ENCODE data around the gene HNMT.
"Not testable (repeated sequence)": the region's sequence is repeated elsewhere in the genome, so short reads cannot be mapped to it uniquely, and the experiment has no call there.

HNMT gene

GRCh38 chr2:138032334-138032733, 68.1 kb downstream of the HNMT start:
- FAIRE-seq: no peak

DNA sequence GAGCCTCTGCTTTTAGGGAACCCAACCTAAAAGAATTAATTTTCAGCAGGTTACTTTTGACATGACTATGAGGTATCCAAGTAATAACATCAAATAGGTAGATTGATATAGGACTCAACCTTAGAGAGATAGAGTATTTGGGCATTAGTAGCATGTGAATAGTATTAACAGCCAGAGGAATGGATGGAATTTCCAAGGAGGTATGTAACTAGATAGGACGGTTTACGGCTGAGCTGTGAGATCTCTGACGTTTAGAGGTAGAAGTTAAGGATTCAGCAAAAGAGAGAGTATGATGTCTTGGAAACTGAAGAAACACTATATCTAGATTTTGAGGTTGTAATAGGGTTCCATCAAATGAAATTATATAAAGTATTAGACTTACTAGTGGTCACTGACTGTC, 70.3 kb downstream of the HNMT start:
- FAIRE-seq: no peak
- no peak for DNase-seq (ENCODE audit: extremely low spot score, insufficient read length, low read depth)

More at GRCh38 chr2:138032334-138032733, 68.1 kb downstream of the HNMT start:
- DNase-seq (ENCODE audit: extremely low spot score, insufficient read length, low read depth): no peak

DNA sequence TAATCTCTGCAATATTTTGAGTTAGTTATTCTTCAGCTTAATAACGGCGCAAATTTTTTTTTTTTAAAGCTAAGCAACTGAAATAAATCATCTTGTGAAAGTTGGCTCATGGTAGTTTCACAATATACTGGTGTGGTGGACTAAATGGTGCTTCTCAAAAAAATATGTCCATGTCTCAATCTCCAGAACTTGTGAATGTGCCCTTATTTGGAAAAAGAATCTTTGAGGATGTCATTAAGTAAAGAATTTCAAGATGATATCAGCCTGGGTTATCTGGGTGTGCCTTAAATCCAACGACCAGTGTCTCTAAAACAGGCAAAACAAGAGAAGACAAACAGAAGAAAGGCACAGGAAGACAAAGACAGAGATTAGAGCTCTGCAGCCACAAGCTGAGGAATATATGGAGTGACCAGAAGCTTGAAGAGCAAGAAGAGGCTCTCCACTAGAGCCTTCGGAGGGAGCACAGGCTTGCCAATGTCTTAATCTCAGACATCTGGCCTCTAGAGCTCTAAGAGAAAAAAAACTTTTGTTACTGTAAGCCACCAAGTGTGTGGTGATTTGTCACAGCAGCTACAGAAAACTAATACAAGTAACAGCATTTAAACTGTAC, 71.4 kb downstream of the HNMT start:
- no peak for DNase-seq (ENCODE audit: extremely low spot score, insufficient read length, low read depth)
- FAIRE-seq: no peak

- FAIRE-seq (no peak), DNase-seq (ENCODE audit: extremely low spot score, insufficient read length, low read depth) (no peak)
Observed at GRCh38 chr2:138036522-138036921, 72.2 kb downstream of the HNMT start.

GRCh38 chr2:138037090-138037489, 72.8 kb downstream of the HNMT start:
- DNase-seq (ENCODE audit: extremely low spot score, insufficient read length, low read depth) (no peak), FAIRE-seq (no peak)

- no peak for DNase-seq (ENCODE audit: extremely low spot score, insufficient read length, low read depth)
- FAIRE-seq: no peak
Observed at GRCh38 chr2:138040616-138041015, 76.3 kb downstream of the HNMT start.

GRCh38 chr2:138042311-138042710, 78.0 kb downstream of the HNMT start:
- FAIRE-seq (no peak), DNase-seq (ENCODE audit: extremely low spot score, insufficient read length, low read depth) (no peak)

GRCh38 chr2:138043588-138043987, 79.3 kb downstream of the HNMT start:
- not testable (repeated sequence) for FAIRE-seq

DNA sequence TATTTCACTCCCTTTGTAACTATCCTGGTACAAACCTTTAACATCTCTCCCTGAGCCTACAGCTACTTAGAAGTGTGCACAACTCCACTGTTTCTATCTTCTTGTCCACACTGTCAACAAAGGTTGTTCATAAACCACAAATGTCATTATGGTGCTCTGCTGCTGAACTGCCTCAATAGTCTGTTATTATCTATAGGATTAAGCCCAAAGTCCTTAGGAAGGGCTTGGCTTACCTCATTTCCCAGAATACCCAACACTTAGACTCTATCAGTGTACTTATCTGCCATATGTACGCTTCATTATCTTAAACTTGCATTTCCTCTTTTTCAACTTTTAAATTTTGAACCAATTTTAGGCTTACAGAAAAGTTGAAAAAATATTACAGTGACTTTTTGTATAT, 94.2 kb downstream of the HNMT start:
- no peak for DNase-seq (ENCODE audit: extremely low spot score, insufficient read length, low read depth)
- FAIRE-seq: no peak

More at GRCh38 chr2:138043588-138043987, 79.3 kb downstream of the HNMT start:
- not testable (repeated sequence) for DNase-seq (ENCODE audit: extremely low spot score, insufficient read length, low read depth)

DNA sequence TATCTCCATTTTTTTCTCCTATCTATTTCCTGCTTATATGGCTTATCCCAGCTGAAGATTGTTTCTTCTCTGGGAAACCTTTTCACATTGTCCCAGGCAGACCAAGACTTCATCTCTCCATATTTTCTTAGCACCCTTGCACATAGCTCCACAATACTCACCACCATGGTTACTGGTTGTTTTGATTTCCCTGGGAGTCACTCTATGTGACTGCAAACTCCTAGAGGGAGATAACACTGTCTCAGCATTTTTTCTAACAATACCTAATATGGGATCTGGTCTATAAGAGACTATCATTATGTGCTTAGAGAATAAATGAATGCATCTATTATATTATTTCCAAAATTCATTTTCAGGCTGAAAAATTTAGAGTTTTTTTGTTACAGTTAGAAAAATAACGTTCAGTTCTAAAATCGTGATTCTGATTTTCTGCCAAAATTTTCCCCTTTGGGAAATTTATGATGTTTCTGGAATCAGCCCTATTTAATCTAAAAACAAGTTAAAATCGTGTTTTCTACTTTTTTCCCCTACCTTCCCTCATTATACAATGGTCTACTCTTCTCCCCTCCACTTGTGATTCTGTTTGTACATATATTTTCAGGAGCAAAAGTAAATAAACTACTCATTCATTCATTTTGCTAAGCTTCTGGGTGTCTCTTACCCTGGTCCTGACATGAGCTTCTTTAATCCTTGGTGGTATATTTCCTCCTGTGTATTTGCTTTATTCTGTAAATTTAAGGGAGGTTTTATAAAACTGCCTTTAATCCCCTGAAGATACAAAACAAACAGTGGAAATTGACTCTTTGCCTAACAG, 95.4 kb downstream of the HNMT start:
- FAIRE-seq (no peak), DNase-seq (ENCODE audit: extremely low spot score, insufficient read length, low read depth) (no peak)

- FAIRE-seq: no peak
- no peak for DNase-seq (ENCODE audit: extremely low spot score, insufficient read length, low read depth)
Observed at GRCh38 chr2:138060301-138060635, 96.0 kb downstream of the HNMT start.

GRCh38 chr2:138061961-138062360, 97.7 kb downstream of the HNMT start:
- DNase-seq (ENCODE audit: extremely low spot score, insufficient read length, low read depth): no peak
- no peak for FAIRE-seq

DNA sequence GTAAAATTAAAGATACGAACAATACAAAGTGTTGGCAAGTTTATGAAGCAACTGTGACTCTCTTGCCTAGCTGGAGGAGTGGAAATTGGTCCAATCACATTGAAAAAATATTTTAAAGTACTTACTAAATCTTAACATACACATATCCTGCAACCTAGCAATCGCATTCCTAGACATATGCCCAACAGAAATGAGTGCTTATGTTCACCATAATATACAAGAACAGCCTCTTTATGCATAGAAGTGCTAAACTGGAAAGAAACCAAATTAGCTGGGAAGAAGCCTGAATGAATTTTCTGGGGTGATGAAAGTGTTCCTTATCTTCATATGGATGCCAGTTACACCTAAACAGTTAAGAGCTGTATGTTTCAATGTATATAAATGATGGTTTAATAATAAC, 98.9 kb downstream of the HNMT start:
- no peak for FAIRE-seq
- no peak for DNase-seq (ENCODE audit: extremely low spot score, insufficient read length, low read depth)

Measured in GM18507 (cell line).